GM12864 (cell line): ENCODE data around the gene FLT1.

Experiments used
- DNase-seq: peaks from one replicate; pipeline ENCODE4 v3.0.0-alpha.2; 2011; ENCODE audit warnings: low read depth
- H3K4me3 ChIP-seq: 2 replicates; pipeline ENCODE4 v1.5.1; 2011; ENCODE audit warnings: mild to moderate bottlenecking, low read depth, low read length, control low read depth
- TF ChIP-seq, protein P1 (sequence below): IDR thresholded peaks from 2 replicates; pipeline ENCODE4 v1.5.1; 2011; ENCODE audit warnings: low read depth, mild to moderate bottlenecking, moderate library complexity, low read length, control low read depth, inconsistent platforms; ENCODE audit errors: missing control alignments

The FLT1 gene

DNA sequence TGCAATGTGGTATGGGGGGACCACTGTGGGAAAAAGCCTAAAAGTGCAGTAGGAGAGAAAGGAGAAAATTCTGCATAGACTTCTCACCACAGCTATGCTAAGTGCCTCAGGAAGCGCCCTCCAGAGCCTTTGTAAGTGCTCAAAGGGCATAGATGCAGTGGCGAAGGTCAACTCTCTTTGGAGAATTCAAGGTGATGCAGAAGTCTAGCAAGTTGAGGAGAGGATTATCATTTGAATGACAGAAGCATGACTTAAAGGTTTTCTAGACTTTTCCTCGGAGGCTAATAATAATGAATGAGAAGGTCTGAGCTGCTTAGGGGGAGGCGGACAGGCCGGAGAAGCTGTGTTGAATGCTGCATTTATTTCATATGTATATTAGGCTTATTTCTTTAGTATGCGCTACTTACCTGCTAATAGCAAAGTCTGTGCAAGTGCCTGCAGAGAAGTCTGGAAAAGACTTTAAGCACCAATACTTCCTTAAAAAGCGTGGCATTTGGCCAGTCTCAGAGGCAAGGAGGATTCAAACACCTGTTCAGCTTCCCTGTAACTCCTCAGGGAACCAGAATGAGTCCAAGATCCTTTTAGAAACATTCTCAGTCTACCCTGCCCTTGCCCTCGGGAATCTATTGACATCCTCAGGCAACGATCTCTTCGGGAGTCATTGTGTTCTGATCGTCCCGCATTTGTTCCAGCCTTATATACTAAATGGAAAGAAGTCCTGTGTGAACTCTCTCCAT is 56.2 kb downstream of the FLT1 start:
- no peak for DNase-seq
- no peak overlapping the region for H3K4me3 ChIP-seq
- TF ChIP-seq, protein P1, sequence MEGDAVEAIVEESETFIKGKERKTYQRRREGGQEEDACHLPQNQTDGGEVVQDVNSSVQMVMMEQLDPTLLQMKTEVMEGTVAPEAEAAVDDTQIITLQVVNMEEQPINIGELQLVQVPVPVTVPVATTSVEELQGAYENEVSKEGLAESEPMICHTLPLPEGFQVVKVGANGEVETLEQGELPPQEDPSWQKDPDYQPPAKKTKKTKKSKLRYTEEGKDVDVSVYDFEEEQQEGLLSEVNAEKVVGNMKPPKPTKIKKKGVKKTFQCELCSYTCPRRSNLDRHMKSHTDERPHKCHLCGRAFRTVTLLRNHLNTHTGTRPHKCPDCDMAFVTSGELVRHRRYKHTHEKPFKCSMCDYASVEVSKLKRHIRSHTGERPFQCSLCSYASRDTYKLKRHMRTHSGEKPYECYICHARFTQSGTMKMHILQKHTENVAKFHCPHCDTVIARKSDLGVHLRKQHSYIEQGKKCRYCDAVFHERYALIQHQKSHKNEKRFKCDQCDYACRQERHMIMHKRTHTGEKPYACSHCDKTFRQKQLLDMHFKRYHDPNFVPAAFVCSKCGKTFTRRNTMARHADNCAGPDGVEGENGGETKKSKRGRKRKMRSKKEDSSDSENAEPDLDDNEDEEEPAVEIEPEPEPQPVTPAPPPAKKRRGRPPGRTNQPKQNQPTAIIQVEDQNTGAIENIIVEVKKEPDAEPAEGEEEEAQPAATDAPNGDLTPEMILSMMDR = no peak

GRCh38 chr13:28438067-28438466 is 56.9 kb downstream of the FLT1 start:
- no peak for DNase-seq
- no peak overlapping the region for H3K4me3 ChIP-seq
- TF ChIP-seq, protein P1 = no peak

DNA sequence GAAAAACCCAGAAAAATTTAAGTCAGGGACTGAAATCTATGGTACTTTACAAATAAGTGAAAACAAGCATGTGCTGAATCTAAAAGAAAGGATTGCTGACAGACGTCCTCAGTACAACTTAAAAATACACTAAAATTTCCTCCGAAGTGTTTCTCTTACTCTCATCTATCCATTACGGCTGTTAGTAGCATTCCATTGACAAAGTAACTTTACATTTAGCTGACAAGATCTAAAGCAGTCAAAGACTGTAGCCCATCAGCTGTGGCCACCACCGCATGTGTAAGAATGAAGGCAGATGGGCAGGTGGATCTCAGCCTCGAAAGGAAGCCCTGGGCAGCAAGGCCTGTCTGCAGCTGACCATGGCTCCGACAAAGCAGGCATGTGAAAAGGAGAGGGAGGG is 59.0 kb downstream of the FLT1 start:
- DNase-seq = no peak
- H3K4me3 ChIP-seq = no peak overlapping the region
- TF ChIP-seq, protein P1 = no peak

- H3K4me3 ChIP-seq = no peak overlapping the region
- TF ChIP-seq, protein P1 = no peak
- DNase-seq = no peak
Measured at GRCh38 chr13:28434926-28435325, 60.0 kb downstream of the FLT1 start.

DNA sequence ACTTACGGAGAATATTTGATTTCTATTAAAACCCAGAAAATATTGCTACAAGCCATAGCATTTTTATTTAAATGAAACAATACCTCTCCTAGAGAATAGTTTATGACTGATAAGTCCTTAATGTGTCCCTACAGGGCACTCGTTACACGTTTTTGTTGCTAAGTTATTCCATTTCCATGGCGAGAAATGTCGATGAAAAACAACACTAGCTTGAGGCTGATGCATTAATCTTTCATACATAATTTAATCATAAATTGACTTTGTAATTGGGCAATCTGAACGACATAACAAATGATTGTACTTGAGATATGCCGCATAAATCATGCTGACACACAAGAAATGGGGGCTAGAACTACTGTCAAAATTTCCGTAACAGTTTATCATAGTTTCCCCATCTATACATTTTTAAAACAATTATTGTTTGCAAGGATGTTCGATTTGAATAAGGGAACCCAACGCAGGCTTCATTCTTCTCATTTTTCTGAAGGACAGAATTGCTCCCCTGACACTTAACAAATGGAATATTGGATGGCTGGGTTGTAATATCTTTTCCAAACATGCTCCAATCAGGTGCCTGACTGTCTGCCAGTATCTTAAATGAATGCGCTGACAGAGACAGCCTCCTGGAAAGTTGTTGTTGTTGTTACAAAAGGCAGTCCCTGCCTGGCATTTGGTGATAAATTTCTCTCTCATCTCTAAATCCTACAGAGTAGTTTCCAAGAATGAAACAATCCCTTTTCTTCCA is 61.9 kb downstream of the FLT1 start:
- no peak for DNase-seq
- TF ChIP-seq, protein P1 = no peak
- no peak overlapping the region for H3K4me3 ChIP-seq

- peak overlapping the region; percentile 64 for H3K4me3 ChIP-seq
- TF ChIP-seq, protein P1 = no peak
- peak; percentile 82 for DNase-seq
Measured at GRCh38 chr13:28429685-28430290, 65.1 kb downstream of the FLT1 start.
